Measurements from ENCODE around the gene TUBGCP6.

The TUBGCP6 gene

GRCh38 chr22:50203288-50203687 is 41.5 kb downstream of the TUBGCP6 start:
- Histone ChIP-seq H3K36me3 (ENCODE audit: control insufficient read depth, insufficient read depth, low read length) (peaks cover 24% of the 10 kb centered on the region), H3K4me1 (ENCODE audit: control insufficient read depth, insufficient read depth, low read length) (0 out of 2 replicates have a peak, but pooled peaks cover 6% of the 10 kb centered on the region), H3K9me3 (ENCODE audit: control insufficient read depth, insufficient read depth, low read length) (no peaks in the 10 kb centered on the region), H3K27ac (ENCODE audit: low read depth, low read length) (no peak overlapping the region), H3K4me3 (ENCODE audit: low read depth, low read length) (no peak overlapping the region), H3K27me3 (ENCODE audit: control insufficient read depth, insufficient read depth, low read length) (no peaks in the 10 kb centered on the region), H3K9ac (ENCODE audit: low read depth, low read length) (no peak overlapping the region)

DNA sequence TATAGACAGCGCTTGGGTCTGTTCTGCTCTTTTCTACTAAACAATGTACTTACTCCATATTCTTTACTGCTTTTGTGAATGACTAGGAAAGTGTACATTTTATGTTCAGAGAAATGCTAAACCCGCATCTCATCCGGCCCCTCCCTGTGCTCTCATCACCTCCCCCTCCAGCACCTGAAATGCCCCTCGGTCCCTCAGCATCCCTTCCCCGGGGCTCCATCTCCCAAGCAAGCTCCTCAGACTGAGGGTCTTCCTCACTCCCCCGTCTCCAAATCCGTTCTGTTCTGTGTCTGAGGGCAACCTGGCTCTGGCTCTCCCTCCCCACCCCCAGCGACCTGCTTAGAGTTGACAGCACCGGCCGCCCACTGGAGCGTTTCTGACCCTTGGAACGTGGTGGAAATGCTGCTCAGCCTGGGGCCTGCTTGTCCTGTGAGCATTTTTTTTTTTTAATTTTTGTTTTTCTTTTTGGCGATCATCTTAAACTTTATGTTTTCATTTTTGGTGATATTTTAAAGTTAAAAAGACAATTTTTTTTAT is 42.6 kb downstream of the TUBGCP6 start:
- Histone ChIP-seq H3K36me3 (ENCODE audit: control insufficient read depth, insufficient read depth, low read length) (peaks cover 26% of the 10 kb centered on the region), H3K4me1 (ENCODE audit: control insufficient read depth, insufficient read depth, low read length) (0 out of 2 replicates have a peak, but pooled peaks cover 6% of the 10 kb centered on the region), H3K9me3 (ENCODE audit: control insufficient read depth, insufficient read depth, low read length) (no peaks in the 10 kb centered on the region), H3K27ac (ENCODE audit: low read depth, low read length) (no peak overlapping the region), H3K27me3 (ENCODE audit: control insufficient read depth, insufficient read depth, low read length) (no peaks in the 10 kb centered on the region), H3K4me3 (ENCODE audit: low read depth, low read length) (peak overlapping the region; percentile 79), H3K9ac (ENCODE audit: low read depth, low read length) (no peak overlapping the region)

- Histone ChIP-seq H3K27me3 (ENCODE audit: control insufficient read depth, insufficient read depth, low read length) (no peaks in the 10 kb centered on the region), H3K36me3 (ENCODE audit: control insufficient read depth, insufficient read depth, low read length) (peaks cover 30% of the 10 kb centered on the region), H3K27ac (ENCODE audit: low read depth, low read length) (no peak overlapping the region), H3K4me1 (ENCODE audit: control insufficient read depth, insufficient read depth, low read length) (0 out of 2 replicates have a peak, but pooled peaks cover 6% of the 10 kb centered on the region), H3K4me3 (ENCODE audit: low read depth, low read length) (peak overlapping the region; percentile 79), H3K9me3 (ENCODE audit: control insufficient read depth, insufficient read depth, low read length) (no peaks in the 10 kb centered on the region), H3K9ac (ENCODE audit: low read depth, low read length) (peak overlapping the region; percentile 24; the same call in 1 of the 2 replicates)
Observed at GRCh38 chr22:50201191-50202129, 43.4 kb downstream of the TUBGCP6 start.

- Histone ChIP-seq H3K27ac (ENCODE audit: low read depth, low read length) (peak within 1 kb of the TSS; percentile 28), H3K27me3 (ENCODE audit: control insufficient read depth, insufficient read depth, low read length) (no peaks in the 10 kb centered on the region), H3K36me3 (ENCODE audit: control insufficient read depth, insufficient read depth, low read length) (peaks cover 32% of the 10 kb centered on the region), H3K4me1 (ENCODE audit: control insufficient read depth, insufficient read depth, low read length) (0 out of 2 replicates have a peak, but pooled peaks cover 6% of the 10 kb centered on the region), H3K9me3 (ENCODE audit: control insufficient read depth, insufficient read depth, low read length) (no peaks in the 10 kb centered on the region), H3K9ac (ENCODE audit: low read depth, low read length) (peak within 1 kb of the TSS; percentile 24; the same call in 1 of the 2 replicates), H3K4me3 (ENCODE audit: low read depth, low read length) (peak within 1 kb of the TSS; percentile 79)
Observed at GRCh38 chr22:50200461-50201190, 44.2 kb downstream of the TUBGCP6 start, which contains the start of gene SELENOO. SELENOO (plus strand) TSS chr22:50201011; CDS start chr22:50201037, 26 bp downstream.

DNA sequence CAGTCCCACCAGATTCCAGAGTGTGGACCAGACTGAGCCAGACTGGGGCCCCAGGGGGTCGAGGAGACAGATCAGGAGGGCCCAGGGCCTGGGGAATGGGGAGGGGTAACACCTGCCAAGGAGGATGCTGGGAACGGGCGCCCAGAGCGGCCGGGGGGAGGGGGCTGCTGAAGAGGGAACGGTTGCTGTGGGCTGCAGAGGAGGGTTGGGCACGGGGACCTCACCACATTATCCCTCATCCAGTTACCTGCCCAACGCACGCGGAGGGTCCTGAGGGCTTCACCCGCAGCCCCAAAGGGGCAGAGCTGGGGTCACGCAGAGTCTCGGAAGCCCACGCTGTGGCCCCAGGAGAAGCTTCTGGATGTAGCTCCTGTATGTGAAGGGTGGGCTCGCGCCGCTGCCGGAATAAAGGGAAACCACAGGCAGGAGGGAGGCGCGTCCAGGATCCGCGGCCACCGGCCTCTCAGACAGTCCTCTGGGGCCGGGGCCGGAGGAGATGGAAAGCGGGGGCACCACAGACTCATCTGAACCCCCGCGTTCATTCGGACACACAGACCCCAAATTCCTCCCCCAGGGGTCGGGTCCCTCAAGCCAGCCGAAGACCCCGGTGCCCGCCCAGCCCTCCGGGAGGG is 44.9 kb downstream of the TUBGCP6 start:
- H3K9me3 ChIP-seq (ENCODE audit: control insufficient read depth, insufficient read depth, low read length), result no peaks in the 10 kb centered on the region
- peak overlapping the region; percentile 79 for H3K4me3 ChIP-seq (ENCODE audit: low read depth, low read length)
- no peaks in the 10 kb centered on the region for H3K27me3 ChIP-seq (ENCODE audit: control insufficient read depth, insufficient read depth, low read length)
- H3K27ac ChIP-seq (ENCODE audit: low read depth, low read length), result peak overlapping the region; percentile 28
- peak overlapping the region; percentile 23; the same call in 1 of the 2 replicates for H3K9ac ChIP-seq (ENCODE audit: low read depth, low read length)
- H3K36me3 ChIP-seq (ENCODE audit: control insufficient read depth, insufficient read depth, low read length), result peaks cover 35% of the 10 kb centered on the region
- 0 out of 2 replicates have a peak, but pooled peaks cover 6% of the 10 kb centered on the region for H3K4me1 ChIP-seq (ENCODE audit: control insufficient read depth, insufficient read depth, low read length)

- Histone ChIP-seq H3K27me3 (ENCODE audit: control insufficient read depth, insufficient read depth, low read length) (no peaks in the 10 kb centered on the region), H3K27ac (ENCODE audit: low read depth, low read length) (peak overlapping the region; percentile 20), H3K9me3 (ENCODE audit: control insufficient read depth, insufficient read depth, low read length) (no peaks in the 10 kb centered on the region), H3K4me3 (ENCODE audit: low read depth, low read length) (peak overlapping the region; percentile 79; the same call in 1 of the 2 replicates), H3K36me3 (ENCODE audit: control insufficient read depth, insufficient read depth, low read length) (peaks cover 42% of the 10 kb centered on the region), H3K9ac (ENCODE audit: low read depth, low read length) (no peak overlapping the region), H3K4me1 (ENCODE audit: control insufficient read depth, insufficient read depth, low read length) (0 out of 2 replicates have a peak, but pooled peaks cover 6% of the 10 kb centered on the region)
Observed at GRCh38 chr22:50199251-50199721, 45.5 kb downstream of the TUBGCP6 start.

- H3K27ac ChIP-seq (ENCODE audit: low read depth, low read length), result no peak overlapping the region
- H3K9ac ChIP-seq (ENCODE audit: low read depth, low read length), result no peak overlapping the region
- H3K4me1 ChIP-seq (ENCODE audit: control insufficient read depth, insufficient read depth, low read length), result 0 out of 2 replicates have a peak, but pooled peaks cover 6% of the 10 kb centered on the region
- H3K36me3 ChIP-seq (ENCODE audit: control insufficient read depth, insufficient read depth, low read length), result peaks cover 49% of the 10 kb centered on the region
- H3K27me3 ChIP-seq (ENCODE audit: control insufficient read depth, insufficient read depth, low read length), result no peaks in the 10 kb centered on the region
- H3K9me3 ChIP-seq (ENCODE audit: control insufficient read depth, insufficient read depth, low read length), result no peaks in the 10 kb centered on the region
- no peak overlapping the region for H3K4me3 ChIP-seq (ENCODE audit: low read depth, low read length)
Observed at GRCh38 chr22:50198624-50199017, 46.2 kb downstream of the TUBGCP6 start.

DNA sequence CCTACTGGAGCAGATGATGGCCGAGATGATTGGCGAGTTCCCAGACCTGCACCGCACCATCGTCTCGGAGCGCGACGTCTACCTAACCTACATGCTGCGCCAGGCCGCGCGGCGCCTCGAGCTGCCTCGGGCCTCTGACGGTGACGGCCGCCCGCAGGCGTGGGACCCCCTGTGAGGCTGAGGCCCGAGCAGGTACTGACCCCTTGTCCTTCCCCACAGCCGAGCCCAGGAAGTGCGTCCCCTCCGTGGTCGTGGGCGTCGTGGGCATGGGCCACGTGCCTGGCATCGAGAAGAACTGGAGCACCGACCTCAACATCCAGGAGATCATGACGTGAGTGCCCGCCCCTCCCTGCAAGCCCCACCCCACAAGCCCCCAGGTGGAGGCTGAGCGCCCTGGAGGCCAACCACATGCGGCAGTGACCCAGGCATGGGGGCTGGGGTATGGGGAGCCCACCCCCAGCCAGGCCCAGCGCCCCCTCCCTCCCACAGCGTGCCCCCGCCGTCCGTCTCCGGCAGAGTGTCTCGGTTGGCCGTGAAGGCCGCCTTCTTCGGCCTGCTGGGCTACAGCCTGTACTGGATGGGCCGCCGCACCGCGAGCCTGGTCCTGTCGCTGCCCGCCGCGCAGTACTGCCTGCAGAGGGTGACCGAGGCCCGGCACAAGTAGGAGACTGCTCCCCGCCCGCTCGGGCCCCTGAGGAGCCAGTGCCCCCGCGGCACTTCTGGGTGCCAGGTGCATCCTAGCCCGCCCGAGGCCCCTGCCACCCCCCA is 46.8 kb downstream of the TUBGCP6 start:
- H3K36me3 ChIP-seq (ENCODE audit: control insufficient read depth, insufficient read depth, low read length), result peaks cover 48% of the 10 kb centered on the region
- no peaks in the 10 kb centered on the region for H3K9me3 ChIP-seq (ENCODE audit: control insufficient read depth, insufficient read depth, low read length)
- no peak overlapping the region for H3K9ac ChIP-seq (ENCODE audit: low read depth, low read length)

GRCh38 chr22:50197000-50197800 is 47.6 kb downstream of the TUBGCP6 start:
- Histone ChIP-seq H3K9ac (ENCODE audit: low read depth, low read length) (no peak overlapping the region), H3K9me3 (ENCODE audit: control insufficient read depth, insufficient read depth, low read length) (no peaks in the 10 kb centered on the region), H3K4me1 (ENCODE audit: control insufficient read depth, insufficient read depth, low read length) (0 out of 2 replicates have a peak, but pooled peaks cover 6% of the 10 kb centered on the region), H3K27ac (ENCODE audit: low read depth, low read length) (no peak overlapping the region), H3K27me3 (ENCODE audit: control insufficient read depth, insufficient read depth, low read length) (no peaks in the 10 kb centered on the region), H3K4me3 (ENCODE audit: low read depth, low read length) (no peak overlapping the region), H3K36me3 (ENCODE audit: control insufficient read depth, insufficient read depth, low read length) (peaks cover 45% of the 10 kb centered on the region)

More for the DNA sequence above, 46.8 kb downstream of the TUBGCP6 start:
- H3K27ac ChIP-seq (ENCODE audit: low read depth, low read length), result no peak overlapping the region
- no peak overlapping the region for H3K4me3 ChIP-seq (ENCODE audit: low read depth, low read length)
- no peaks in the 10 kb centered on the region for H3K27me3 ChIP-seq (ENCODE audit: control insufficient read depth, insufficient read depth, low read length)
- H3K4me1 ChIP-seq (ENCODE audit: control insufficient read depth, insufficient read depth, low read length), result 0 out of 2 replicates have a peak, but pooled peaks cover 6% of the 10 kb centered on the region
